ENCODE results near the gene CCL4L2.
A peak's percentile ranks its signal among the peaks of the same experiment; 100 is the strongest.
"Not testable (repeated sequence)": the region's sequence is repeated elsewhere in the genome, so short reads cannot be mapped to it uniquely, and the experiment has no call there.

Gene CCL4L2

DNA sequence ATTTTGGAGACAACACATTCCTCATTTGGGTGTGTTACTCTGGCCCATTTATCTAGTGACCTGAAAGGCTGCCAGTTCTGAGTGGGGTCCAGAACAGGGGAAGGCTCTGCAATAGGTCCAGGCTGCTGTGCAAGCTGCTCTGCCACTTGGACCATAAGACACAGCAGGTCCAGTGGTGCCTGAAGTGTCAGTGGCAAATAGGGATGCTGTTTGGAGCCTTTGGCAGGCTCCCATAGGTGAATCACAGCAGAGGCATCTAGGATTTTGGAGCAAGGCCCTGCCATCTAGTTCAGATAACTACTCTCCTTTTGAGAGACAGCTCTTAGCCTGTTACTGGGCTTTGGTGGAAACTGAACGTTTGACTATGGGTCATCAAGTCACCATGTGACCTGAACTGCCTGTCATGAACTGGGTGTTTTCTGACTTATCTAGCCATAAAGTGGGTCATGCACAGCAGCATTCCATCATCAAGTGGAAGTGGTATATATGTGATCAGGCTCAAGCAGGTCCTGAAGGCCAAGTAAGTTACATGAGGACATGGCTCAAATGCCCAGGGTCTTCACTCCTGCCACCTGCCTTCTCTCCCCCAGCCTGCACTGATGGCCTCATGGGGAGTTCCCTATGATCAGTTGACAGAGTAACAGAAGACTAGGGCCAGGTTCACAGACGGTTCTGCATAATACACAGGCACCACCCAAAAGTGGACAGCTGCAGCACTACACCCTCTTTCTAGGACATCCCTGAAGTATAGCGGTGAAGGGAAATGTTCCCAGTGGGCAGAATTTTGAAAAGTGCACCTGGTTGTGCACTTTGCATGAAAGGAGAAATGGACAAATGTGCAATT is 10.1 kb downstream of the CCL4L2 start:
- DNase-seq, ATAC-seq: not testable (repeated sequence)

DNA sequence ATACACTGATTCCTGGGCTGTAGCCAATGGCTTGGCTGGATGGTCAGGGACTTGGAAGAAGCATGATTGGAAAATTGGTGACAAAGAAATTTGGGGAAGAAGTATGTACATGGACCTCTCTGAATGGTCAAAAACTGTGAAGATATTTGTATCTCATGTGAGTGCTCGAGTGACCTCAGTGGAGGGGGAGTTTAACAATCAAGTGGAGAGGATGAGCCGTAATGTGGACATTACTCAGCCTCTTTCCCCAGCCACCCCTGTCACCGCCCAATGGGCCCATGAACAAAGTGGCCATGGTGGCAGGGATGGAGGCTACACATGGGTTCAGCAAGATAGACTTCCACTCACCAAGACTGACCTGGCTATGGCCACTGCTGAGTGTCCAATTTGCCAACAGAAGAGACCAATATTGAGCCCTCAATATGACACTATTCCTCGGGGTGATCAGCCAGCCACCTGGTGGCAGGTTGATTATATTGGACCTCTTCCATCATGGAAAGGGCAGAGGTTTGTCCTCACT is 10.8 kb downstream of the CCL4L2 start:
- not testable (repeated sequence) for ATAC-seq

DNA sequence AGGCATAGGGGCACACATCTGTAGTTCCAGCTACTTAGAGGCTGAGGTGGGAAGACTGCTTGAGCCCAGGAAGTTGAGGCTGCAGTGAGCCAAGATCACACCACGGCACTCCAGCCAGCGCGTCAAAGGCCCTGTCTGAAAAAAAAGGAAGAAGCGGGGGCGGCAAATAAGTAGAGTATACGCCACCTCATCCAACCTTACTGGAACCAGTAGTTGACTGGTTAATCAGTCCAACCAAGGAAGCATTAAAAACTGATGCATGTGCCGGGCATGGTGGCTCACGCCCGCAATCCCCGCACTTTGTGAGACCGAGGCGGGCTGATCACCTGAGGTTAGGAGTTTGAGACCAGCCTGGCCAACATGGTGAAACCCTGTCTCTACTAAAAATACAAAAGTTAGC is 12.1 kb downstream of the CCL4L2 start:
- not testable (repeated sequence) for DNase-seq, ATAC-seq

More for the DNA sequence above, 10.8 kb downstream of the CCL4L2 start:
- DNase-seq = not testable (repeated sequence)

DNA sequence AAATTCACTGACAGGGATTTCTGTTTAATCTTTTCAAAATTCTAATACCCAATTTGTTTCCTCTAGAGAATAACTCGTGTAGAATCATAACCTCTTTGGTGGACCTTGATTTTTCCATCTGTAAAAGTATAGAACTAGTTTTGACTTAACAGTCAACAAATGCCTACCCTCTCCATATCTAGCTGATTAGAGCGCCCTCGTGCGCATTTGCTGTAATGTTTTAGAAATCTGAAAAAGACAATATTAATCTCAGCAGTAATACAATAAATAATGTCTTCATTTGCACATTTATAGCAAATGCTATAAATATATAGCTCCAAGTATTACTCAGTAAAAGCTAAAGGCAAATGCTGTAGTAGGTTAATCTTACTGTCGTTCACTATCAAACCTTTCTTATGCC is 18.8 kb downstream of the CCL4L2 start:
- peak; percentile 50 for DNase-seq

DNA sequence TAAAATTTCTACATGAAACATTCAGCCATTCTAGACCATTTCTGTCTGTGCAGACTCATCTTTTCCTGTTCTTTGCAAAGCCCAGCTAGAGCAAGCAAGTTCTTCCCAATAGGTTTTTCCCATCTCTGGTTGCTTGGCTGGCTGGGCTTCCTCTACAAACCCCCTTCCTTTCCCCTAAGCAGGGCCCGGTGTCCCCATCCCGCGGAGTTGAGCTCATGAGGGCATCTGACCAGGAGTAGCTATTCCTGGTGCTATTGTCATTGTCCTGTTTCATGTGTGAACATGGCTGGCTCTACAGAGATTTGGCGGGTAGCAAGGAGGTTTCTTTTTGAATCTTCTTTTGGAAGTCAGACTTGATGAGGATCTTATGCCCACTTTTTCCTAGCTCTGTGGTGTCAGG is 31.2 kb downstream of the CCL4L2 start:
- DNase-seq, ATAC-seq: not testable (repeated sequence)

More for the DNA sequence above, 18.8 kb downstream of the CCL4L2 start:
- ATAC-seq = not testable (repeated sequence)
